ENCODE results near the gene HDAC5. TPM values are rescaled to one million over a fixed set of nuclear protein-coding genes. Genes with fewer than 3 reads are reported as not detected.
"Not testable (repeated sequence)": the region's sequence is repeated elsewhere in the genome, so short reads cannot be mapped to it uniquely, and the experiment has no call there.

Gene HDAC5
- total RNA-seq, 1 experiment from 2014 or later: 298 TPM

DNA sequence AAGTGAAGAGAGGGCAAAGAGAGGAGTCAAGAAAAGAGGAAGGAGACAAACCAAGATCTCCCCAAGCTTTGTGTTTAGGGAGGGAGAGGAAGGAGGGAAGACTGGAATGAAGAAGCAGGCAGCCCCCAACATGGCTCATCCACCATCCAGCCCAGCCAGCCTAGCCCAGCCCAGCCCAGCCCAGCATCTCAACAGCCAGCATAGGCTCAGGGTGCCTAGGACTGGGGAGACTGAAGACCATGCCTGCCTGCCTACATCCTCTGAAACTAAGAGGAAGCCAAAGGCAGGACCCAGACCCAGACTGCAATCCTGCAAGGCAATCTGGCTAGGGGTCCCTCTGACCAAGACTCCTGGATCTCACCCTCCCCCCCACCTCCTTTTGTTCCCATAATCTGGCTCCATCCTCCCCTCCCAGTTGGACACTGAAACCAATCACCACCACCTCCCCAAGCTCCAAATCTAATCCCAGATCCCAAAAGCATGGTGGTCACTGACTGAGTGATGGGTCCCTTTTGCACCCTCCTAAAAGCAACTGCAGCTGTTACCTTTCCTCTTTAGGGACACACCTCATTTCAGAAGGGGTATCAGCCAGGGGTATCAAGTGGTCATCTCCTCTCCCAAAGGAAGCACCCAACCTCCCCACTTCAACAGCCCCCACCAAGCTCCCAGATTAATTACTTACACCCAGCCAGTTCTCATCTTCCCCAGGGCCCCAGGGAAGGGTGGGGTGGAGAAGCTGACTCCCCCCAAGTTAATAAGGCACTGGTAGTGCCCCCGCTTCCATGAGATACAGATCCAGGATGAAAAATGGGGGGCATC lies 1.2 kb downstream of the HDAC5 start:
- H3K27me3 ChIP-seq (replicated peaks): no peaks in the 10 kb centered on the region
- no peak overlapping the region for H3K27ac ChIP-seq
- H3K4me3 ChIP-seq: peak overlapping the region; percentile 99
- H3K9me3 ChIP-seq (replicated peaks): no peaks in the 10 kb centered on the region
- peaks cover 31% of the 10 kb centered on the region for H3K4me1 ChIP-seq (replicated peaks)
- peaks cover 6% of the 10 kb centered on the region for H3K36me3 ChIP-seq
- no peak for DNase-seq (ENCODE audit: low read depth in 1 of 2, low spot score in 2 of 2)

DNA sequence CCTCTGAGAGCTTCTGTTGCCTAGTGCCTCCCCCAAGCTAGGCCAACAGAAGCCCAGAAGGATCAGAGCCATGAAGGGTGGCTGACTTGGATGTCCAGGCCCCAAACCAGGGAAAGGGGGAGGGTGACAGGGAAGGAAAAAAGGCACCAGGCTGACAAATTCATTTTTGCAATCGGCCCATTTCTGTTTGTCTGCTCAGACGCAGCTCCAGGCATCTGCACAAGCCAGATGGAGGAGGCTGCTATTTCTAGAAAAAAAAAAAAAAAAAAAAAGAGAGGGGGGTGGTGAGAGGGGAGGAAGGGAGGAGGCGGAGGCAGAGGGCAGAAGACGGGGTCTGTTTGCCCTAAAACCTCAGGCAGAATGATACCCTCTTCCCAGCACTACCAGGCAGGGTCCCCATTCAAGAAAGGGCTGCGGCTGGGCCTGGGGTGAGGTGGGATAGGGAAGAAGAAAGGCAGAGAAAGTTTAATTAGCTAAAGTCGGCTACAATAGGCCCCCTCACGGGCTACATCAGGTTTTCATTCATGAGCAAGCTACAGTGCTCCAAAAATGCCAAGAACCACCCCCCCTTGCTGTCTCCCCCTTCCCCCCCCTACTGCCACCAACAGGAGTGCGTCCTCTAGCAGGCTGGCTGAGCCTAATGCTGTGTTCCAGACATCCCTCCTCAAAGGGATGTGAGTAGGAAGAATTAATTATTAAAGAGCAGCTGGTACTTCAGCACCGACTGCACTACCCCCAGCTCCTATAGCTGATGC lies 2.4 kb downstream of the HDAC5 start:
- no peak overlapping the region for H3K27ac ChIP-seq
- H3K4me3 ChIP-seq: no peak overlapping the region
- peaks cover 22% of the 10 kb centered on the region for H3K4me1 ChIP-seq (replicated peaks)
- peaks cover 6% of the 10 kb centered on the region for H3K36me3 ChIP-seq
- no peaks in the 10 kb centered on the region for H3K9me3 ChIP-seq (replicated peaks)
- DNase-seq (ENCODE audit: low read depth in 1 of 2, low spot score in 2 of 2): no peak
- no peaks in the 10 kb centered on the region for H3K27me3 ChIP-seq (replicated peaks)

DNA sequence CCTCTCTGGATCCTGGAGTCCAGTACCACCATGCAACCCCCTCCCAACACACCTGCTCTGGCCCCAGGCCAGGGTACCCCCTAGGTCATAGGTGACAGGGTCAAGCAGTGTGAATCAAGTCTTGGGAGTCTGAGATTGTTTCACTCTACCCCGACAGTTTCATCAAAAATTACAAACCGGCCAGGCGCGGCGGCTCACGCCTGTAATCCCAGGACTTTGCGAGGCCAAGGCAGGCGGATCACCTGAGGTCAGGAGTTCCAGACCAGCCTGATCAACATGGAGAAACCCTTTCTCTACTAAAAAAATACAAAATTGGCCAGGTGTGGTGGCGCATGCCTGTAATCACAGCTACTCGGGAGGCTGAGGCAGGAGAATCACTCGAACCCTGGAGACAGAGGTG lies 3.2 kb downstream of the HDAC5 start:
- not testable (repeated sequence) for H3K4me3 ChIP-seq; DNase-seq (ENCODE audit: low read depth in 1 of 2, low spot score in 2 of 2); H3K9me3 ChIP-seq (replicated peaks); H3K27me3 ChIP-seq (replicated peaks); H3K27ac ChIP-seq; H3K36me3 ChIP-seq
- peaks cover 28% of the 10 kb centered on the region for H3K4me1 ChIP-seq (replicated peaks)

DNA sequence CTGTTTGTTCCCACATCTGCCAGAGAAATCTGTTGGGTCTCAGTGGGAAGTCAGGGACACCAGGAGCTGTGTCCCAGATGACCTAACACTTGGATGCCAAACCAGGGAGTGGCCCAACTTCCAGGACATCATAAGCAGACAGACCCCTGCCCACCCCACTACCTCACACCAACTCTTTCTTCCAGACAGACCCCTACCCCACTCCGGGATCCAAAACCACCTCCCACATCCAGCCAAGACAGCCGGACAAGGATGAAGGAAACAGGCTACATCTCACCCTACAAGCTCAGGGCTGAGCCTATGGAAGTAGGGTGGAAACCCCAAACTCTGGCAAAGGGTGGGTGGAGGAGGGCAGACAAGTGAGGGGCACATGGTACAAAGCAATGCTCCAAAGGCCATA lies 3.6 kb downstream of the HDAC5 start:
- no peaks in the 10 kb centered on the region for H3K9me3 ChIP-seq (replicated peaks)
- H3K27me3 ChIP-seq (replicated peaks): no peaks in the 10 kb centered on the region
- no peak for DNase-seq (ENCODE audit: low read depth in 1 of 2, low spot score in 2 of 2)
- H3K4me1 ChIP-seq (replicated peaks): peaks cover 32% of the 10 kb centered on the region
- H3K27ac ChIP-seq: no peak overlapping the region
- H3K4me3 ChIP-seq: no peak overlapping the region
- peaks cover 12% of the 10 kb centered on the region for H3K36me3 ChIP-seq

DNA sequence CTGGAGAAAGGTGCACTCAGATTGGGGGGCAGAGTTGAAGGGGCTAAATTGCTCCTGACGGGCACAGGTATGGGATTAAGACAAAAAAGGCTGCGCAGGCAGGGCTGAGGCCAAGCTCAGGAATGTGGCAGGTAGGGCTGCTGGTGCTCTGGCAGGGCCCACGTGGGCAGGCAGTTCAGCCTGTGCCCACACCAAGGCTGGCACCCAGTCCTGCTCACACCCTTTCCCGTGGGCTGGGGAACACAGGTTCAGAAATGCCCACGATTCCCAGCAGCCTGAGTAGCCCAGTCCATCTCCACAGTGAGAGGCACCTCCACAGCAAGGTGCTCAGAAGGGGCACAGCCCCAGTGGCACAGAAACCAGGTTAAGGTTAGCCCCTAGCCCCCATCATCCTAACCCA lies 4.4 kb downstream of the HDAC5 start:
- no peak for DNase-seq (ENCODE audit: low read depth in 1 of 2, low spot score in 2 of 2)
- no peak overlapping the region for H3K27ac ChIP-seq
- H3K9me3 ChIP-seq (replicated peaks): no peaks in the 10 kb centered on the region
- H3K4me1 ChIP-seq (replicated peaks): peaks cover 27% of the 10 kb centered on the region
- no peak overlapping the region for H3K4me3 ChIP-seq
- H3K36me3 ChIP-seq: peaks cover 12% of the 10 kb centered on the region
- H3K27me3 ChIP-seq (replicated peaks): no peaks in the 10 kb centered on the region

DNA sequence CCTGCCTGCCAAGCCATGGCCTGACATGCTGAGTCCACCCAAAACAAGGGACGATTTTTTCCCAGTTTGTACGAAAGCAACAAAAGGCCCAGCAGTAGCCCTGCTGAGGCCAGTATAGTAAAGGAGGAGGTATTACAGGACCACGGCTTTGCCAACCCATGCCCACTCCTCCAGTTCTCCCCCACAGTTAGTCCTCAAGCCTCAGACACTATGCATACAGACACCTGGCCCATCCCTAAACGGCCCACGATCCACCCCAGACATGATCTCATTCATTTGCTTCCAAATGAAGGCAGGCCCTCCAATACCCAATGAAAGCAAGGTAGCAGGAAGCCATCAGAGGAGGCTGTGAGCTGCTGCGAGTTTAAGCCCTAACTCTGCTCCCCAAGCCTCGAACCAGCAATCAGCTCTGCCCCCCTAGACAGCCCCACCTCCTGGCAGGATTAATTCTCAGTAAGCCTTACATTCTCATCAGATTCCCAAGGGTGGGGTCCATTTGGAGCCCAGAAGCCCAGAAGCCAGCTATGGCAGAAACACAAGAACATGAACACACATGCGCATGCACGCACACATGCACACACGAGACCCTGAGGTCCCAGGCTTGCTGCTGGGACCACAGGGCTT lies 4.9 kb downstream of the HDAC5 start:
- H3K36me3 ChIP-seq: peaks cover 12% of the 10 kb centered on the region

DNA sequence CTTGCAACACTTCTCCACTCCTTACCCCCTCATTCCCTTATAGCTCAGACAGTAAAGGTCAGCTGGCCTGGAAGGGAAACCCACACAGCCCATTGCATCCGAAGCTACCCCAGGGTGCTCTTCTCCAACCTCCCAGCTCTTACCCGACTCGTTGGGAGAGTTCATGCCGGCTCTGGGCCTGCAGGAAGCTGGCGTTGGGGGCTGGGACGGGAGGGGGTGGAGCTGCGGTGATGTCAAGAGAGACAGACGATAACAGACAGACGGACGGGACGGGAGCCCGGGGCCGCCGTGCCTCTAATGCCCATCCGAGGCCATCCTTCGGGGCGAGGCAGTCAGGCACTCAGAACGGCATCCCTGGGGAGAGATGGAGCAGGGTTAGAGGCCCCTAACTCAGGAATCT lies 6.1 kb downstream of the HDAC5 start:
- no peak overlapping the region for H3K27ac ChIP-seq

More for the DNA sequence above, 4.9 kb downstream of the HDAC5 start:
- peaks cover 24% of the 10 kb centered on the region for H3K4me1 ChIP-seq (replicated peaks)
- no peaks in the 10 kb centered on the region for H3K27me3 ChIP-seq (replicated peaks)
- no peak overlapping the region for H3K4me3 ChIP-seq
- DNase-seq (ENCODE audit: low read depth in 1 of 2, low spot score in 2 of 2): no peak
- no peak overlapping the region for H3K27ac ChIP-seq
- H3K9me3 ChIP-seq (replicated peaks): no peaks in the 10 kb centered on the region

DNA sequence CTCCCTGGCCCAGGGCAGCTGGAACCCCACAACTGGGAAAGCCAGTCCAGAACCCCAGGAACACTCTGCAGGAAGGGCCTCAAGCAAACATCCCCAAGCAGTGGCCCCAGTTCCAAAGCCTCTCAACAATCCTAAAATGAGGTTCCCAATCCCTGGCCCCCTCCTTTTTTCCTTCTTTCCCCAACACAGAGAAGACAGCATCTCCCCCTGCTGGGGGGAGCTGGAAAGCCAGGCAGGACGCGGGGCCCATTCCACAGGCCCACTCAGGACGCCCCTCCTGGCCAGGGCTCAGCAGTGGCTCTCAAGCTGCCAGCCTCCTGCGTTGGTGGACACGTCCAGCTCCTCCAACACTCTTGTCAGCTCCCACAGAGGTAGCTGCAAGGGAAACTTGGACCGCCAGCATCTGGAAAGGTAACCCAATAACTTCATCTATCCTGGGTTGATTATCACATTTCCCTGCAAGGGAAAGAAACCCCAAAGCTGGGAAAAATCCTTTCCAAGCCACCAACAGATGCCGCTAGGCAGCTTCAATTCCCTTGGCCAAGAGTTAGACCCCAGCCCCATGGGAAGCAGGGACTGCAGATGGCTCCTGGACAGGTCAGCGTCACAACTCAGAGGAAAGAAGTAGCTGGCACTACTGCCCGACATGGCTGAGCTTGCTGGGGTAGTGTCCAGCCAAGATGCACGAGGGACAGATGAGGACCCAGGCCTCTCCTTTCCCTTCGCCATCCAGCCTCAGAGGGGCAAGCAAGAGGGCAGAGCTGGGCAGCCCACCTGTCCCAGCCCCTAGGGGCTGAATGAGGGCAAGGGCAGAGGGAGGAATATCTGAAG lies 7.6 kb downstream of the HDAC5 start:
- Histone ChIP-seq H3K4me3 (no peak overlapping the region), H3K36me3 (peaks cover 6% of the 10 kb centered on the region), H3K27me3 (replicated peaks) (no peaks in the 10 kb centered on the region), H3K4me1 (replicated peaks) (peaks cover 22% of the 10 kb centered on the region), H3K27ac (no peak overlapping the region), H3K9me3 (replicated peaks) (no peaks in the 10 kb centered on the region)
- peak; percentile 81 to 83 for DNase-seq (ENCODE audit: low read depth in 1 of 2, low spot score in 2 of 2)

More for the DNA sequence above, 6.1 kb downstream of the HDAC5 start:
- Histone ChIP-seq H3K27me3 (replicated peaks) (no peaks in the 10 kb centered on the region), H3K36me3 (peaks cover 6% of the 10 kb centered on the region), H3K9me3 (replicated peaks) (no peaks in the 10 kb centered on the region), H3K4me1 (replicated peaks) (peaks cover 14% of the 10 kb centered on the region), H3K4me3 (no peak overlapping the region)
- DNase-seq (ENCODE audit: low read depth in 1 of 2, low spot score in 2 of 2): no peak

DNA sequence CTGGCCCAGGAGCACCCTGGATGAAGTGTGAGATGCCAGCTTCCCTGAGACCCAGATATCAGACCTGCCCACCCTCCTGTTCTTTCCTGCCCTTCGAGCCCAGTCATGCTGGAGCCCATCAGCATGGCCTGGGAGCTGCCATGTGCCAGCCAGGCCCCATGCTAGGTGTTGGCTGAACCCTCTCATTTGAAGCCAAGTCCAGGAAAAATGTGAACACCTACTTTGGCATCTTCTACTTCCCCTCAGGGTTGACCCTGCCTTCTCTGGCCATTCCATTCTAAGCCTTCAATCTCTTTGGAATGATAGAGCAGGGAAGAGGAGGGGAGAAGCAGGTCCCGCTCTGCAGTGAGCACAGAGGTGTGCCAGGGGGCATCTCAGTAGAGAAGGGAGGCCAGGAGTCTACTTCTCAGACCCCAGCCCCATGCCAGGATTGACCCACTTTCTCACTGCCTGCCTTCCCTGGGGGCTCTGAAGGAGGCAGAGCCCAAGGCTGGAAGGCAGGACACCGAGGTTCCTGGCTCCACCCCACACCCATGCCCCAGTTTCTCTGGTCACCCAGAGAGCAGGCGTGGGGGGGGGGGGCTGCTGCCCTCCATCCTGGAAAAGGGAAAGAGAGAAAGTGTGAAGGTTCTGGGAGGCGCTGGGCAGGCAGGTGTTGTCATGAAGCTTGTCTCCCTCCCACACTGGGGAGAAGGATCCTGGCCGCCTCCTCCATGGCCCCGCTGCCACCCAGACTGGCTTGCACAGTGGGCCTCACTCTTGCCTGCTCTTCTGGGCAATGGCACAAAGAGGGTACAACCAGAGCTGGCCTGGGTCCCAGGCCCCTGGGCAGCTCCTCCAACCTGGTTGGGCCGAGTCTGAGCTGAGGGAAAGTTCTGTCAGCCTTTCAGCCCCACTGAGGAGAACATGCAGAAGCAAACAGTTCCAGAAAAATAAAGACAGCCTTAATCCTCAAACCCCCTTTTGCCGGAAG lies 9.3 kb downstream of the HDAC5 start:
- DNase-seq (ENCODE audit: low read depth in 1 of 2, low spot score in 2 of 2): no peak
- Histone ChIP-seq H3K9me3 (replicated peaks) (no peaks in the 10 kb centered on the region), H3K27ac (no peak overlapping the region), H3K27me3 (replicated peaks) (no peaks in the 10 kb centered on the region), H3K4me1 (replicated peaks) (peaks cover 39% of the 10 kb centered on the region), H3K36me3 (peaks cover 14% of the 10 kb centered on the region), H3K4me3 (no peak overlapping the region)

DNA sequence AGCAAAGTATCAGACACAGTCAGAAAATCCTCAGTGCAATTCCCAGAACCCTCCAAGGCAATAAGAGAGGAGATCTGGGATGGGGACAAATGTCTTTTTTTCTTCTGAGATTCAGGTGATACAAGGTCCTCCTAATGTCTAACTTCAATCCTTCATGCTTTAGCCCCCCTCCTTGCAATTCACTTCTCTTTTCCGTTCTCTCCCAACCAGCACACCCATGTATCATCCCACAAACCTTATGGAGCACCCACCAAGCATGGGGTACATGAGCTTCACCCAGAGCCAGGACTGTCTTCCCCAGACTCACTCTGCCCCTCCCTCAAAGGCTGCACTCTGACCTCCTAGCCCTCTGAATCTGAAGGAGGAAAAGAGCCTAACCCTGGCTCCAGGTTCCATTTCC lies 10.1 kb downstream of the HDAC5 start:
- no peak overlapping the region for H3K4me3 ChIP-seq
- H3K4me1 ChIP-seq (replicated peaks): peaks cover 45% of the 10 kb centered on the region
- H3K27ac ChIP-seq: no peak overlapping the region
- DNase-seq (ENCODE audit: low read depth in 1 of 2, low spot score in 2 of 2): no peak
- H3K9me3 ChIP-seq (replicated peaks): no peaks in the 10 kb centered on the region
- H3K27me3 ChIP-seq (replicated peaks): no peaks in the 10 kb centered on the region
- H3K36me3 ChIP-seq: peaks cover 17% of the 10 kb centered on the region

DNA sequence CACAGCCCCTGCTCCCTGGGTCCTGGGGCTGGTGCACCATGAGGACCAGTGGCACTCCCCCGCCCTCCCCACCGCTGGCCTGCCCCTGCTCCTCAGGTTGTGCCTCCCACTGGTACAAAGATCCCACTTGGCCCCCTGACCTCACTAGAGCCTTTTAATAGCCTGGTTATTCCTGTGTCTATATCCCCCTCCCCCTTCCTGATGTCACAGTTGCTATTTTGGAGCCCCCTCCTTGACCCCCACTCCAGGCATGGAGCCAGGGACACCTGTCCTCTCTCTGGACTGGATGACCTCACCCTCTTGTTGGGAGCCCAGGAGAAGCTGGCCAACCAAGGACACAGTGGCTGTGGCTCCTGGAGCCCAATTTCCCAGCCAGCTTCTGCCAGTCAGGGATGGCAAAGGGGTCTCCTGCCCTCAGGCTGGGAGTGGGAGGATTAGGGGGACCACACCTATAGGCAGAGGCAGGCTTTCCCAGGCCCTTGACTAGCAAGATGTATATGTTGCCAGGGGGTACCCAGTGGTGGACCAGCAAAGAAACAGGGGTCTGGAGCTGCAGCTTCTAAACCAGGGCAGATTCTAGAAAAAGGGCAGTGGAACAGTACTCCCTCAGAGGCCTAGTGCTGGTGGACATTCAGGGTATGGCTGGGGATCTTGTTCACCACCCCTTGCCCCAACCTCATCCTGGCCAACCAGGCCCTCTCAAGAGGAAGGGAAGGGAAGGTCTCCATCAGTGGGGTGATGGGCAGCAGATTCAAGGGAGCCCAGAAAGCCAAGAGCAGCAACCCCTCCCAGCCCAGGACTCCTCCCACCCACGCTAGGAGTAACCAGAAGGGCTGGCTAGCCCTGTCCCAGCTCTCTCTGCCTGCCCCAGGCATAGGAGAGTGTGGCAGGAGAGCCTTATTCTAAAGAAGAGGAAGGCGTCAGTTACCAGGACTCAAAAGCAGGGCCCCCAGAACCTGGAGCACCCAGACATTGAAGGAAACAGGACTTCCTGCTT lies 10.9 kb downstream of the HDAC5 start:
- Histone ChIP-seq H3K36me3 (peaks cover 17% of the 10 kb centered on the region), H3K9me3 (replicated peaks) (no peaks in the 10 kb centered on the region), H3K4me3 (no peak overlapping the region), H3K4me1 (replicated peaks) (peaks cover 53% of the 10 kb centered on the region), H3K27me3 (replicated peaks) (no peaks in the 10 kb centered on the region), H3K27ac (no peak overlapping the region)
- DNase-seq (ENCODE audit: low read depth in 1 of 2, low spot score in 2 of 2): no peak

DNA sequence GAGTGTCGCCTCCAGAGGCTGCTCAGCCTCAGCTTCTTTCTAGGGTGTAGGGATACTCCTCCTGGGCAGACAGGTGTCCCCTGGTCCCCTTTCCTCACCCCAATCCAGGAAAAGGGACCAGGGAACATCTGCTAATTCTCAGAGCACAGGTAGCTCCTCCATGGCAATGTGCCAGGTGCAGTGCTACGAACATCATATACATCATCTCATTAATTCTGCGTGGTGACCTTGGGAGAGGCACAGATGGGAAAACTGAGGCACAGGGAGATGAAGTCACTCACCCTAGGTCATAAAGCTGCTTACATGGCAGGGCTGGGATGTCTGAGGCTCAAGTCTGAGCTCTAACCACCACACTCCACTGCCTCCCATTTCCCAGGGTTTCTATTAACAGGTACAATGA lies 11.7 kb downstream of the HDAC5 start:
- Histone ChIP-seq H3K27me3 (replicated peaks) (no peaks in the 10 kb centered on the region), H3K36me3 (peaks cover 22% of the 10 kb centered on the region), H3K27ac (no peak overlapping the region), H3K4me3 (no peak overlapping the region), H3K9me3 (replicated peaks) (no peaks in the 10 kb centered on the region), H3K4me1 (replicated peaks) (peaks cover 61% of the 10 kb centered on the region)
- no peak for DNase-seq (ENCODE audit: low read depth in 1 of 2, low spot score in 2 of 2)
